Activated B cell treated with CpG ODN at 0.5 μM for 24 hours (primary cell): Measurements from ENCODE around the gene SLC16A1. TPM values are rescaled to one million over a fixed set of nuclear protein-coding genes. Genes with fewer than 3 reads are reported as not detected.

Source experiments
- ATAC-seq: fragments of 200-7000 bp; cut with Tn5 transposase; one replicate; pipeline ENCODE4 v1.10.0; 2021; ENCODE audit warnings: low read depth, mild to moderate bottlenecking, moderate library complexity
- CTCF ChIA-PET: fragments of 350-600 bp; sonication (Branson Sonifier 250); formaldehyde crosslinking; loops from one replicate; lab custom pipeline; 2021; ENCODE audit warnings: antibody characterized with exemption; lab: Charles Lee
- POLR2A ChIA-PET: fragments of 350-600 bp; sonication (Branson Sonifier 250); formaldehyde crosslinking; loops from one replicate; lab custom pipeline; 2021; ENCODE audit warnings: antibody characterized with exemption; lab: Charles Lee
- DNase-seq: peaks from one replicate; pipeline ENCODE4 v3.0.0; 2022
- H3K27ac Mint-ChIP-seq: one replicate; pipeline ENCODE4 v1.8.0; 2020; ENCODE audit warnings: mixed read lengths
- H3K27me3 Mint-ChIP-seq: one replicate; pipeline ENCODE4 v1.8.0; 2021; ENCODE audit warnings: mixed read lengths
- H3K36me3 Mint-ChIP-seq: one replicate; pipeline ENCODE4 v1.8.0; 2021; ENCODE audit warnings: low read depth, mixed read lengths
- H3K4me1 Mint-ChIP-seq: one replicate; pipeline ENCODE4 v1.8.0; 2021; ENCODE audit warnings: mixed read lengths
- H3K4me3 Mint-ChIP-seq: one replicate; pipeline ENCODE4 v1.8.0; 2020; ENCODE audit warnings: mild to moderate bottlenecking, mixed read lengths
- H3K9me3 Mint-ChIP-seq: one replicate; pipeline ENCODE4 v1.8.0; 2020; ENCODE audit warnings: mixed read lengths
- CTCF ChIP-seq: fragments of 200-600 bp; IDR thresholded peaks from one replicate; pipeline ENCODE4 v1.8.0; 2022; ENCODE audit warnings: antibody characterized with exemption, mild to moderate bottlenecking
- intact Hi-C: fragments of 100-400 bp; cut with micrococcal nuclease; formaldehyde crosslinking; loops from one replicate; pipeline ENCODE4 v1.15.1; 2024
- total RNA-seq: library from RNA; stranded (reverse); gene quantifications from 2 replicates; pipeline ENCODE4 v1.2.3, GENCODE V29; 2022

The SLC16A1 gene
- 17.8 and 17.9 TPM in 2 replicates for total RNA-seq

- ATAC-seq (peak; percentile 82), DNase-seq (peak; percentile 89)
- Mint-ChIP-seq H3K9me3 (no peaks in the 10 kb centered on the region), H3K4me3 (peak within 1 kb of the TSS; percentile 98), H3K27me3 (no peaks in the 10 kb centered on the region), H3K27ac (peak within 1 kb of the TSS; percentile 98), H3K4me1 (peaks cover 49% of the 10 kb centered on the region), H3K36me3 (peaks cover 22% of the 10 kb centered on the region)
- ChIA-PET CTCF (interaction anchor here (0.6 to 1.9 kb wide), 10 partner anchors 20 to 241 kb away, joined by 3 to 12 read pairs (median 4); partner anchors contain the start of genes LRIG2 and PPM1J), POLR2A (interaction anchor here (0.6 to 2.6 kb wide), 10 partner anchors 27 to 901 kb away, joined by 3 to 23 read pairs (median 3); partner anchors contain the start of genes CAPZA1, LRIG2, PPM1J and ST7L)
- intact Hi-C loops, result loop anchor here (1.0 to 10.0 kb wide), 12 partner anchors 75 to 1799 kb away; partner anchors contain the start of genes CAPZA1, CSDE1, LRIG2 and MAGI3
- TF ChIP-seq CTCF, result no peak
Observed at GRCh38 chr1:112955773-112956543, at the start of gene SLC16A1. Gene SLC16A1, minus strand, starts transcription at chr1:112956196. Its CDS starts 26,888 bp downstream, at chr1:112929308.

- Mint-ChIP-seq H3K4me3 (no peak overlapping the region), H3K27ac (no peak overlapping the region), H3K36me3 (peaks cover 30% of the 10 kb centered on the region), H3K9me3 (no peaks in the 10 kb centered on the region), H3K27me3 (no peaks in the 10 kb centered on the region), H3K4me1 (no peaks in the 10 kb centered on the region)
- intact Hi-C loops, result no loop called here
- CTCF ChIA-PET, result no interaction called here
- DNase-seq (no peak), ATAC-seq (no peak)
- POLR2A ChIA-PET, result no interaction called here
- TF ChIP-seq CTCF, result no peak
Observed at GRCh38 chr1:113003751-113004690, 48.0 kb upstream of the SLC16A1 start.

GRCh38 chr1:113002297-113002696, 46.3 kb upstream of the SLC16A1 start:
- Mint-ChIP-seq H3K4me3 (no peak overlapping the region), H3K27ac (no peak overlapping the region), H3K9me3 (no peaks in the 10 kb centered on the region), H3K36me3 (peaks cover 37% of the 10 kb centered on the region), H3K27me3 (no peaks in the 10 kb centered on the region), H3K4me1 (no peaks in the 10 kb centered on the region)
- POLR2A ChIA-PET, result no interaction called here
- DNase-seq, result no peak
- CTCF ChIA-PET, result no interaction called here
- no peak for TF ChIP-seq CTCF
- intact Hi-C loops, result no loop called here
- no peak for ATAC-seq

- ATAC-seq (no peak), DNase-seq (no peak)
- intact Hi-C loops, result no loop called here
- Mint-ChIP-seq H3K36me3 (peaks cover 48% of the 10 kb centered on the region), H3K9me3 (no peaks in the 10 kb centered on the region), H3K27ac (no peak overlapping the region), H3K27me3 (no peaks in the 10 kb centered on the region), H3K4me3 (no peak overlapping the region), H3K4me1 (no peaks in the 10 kb centered on the region)
- TF ChIP-seq CTCF, result no peak
- ChIA-PET CTCF (no interaction called here), POLR2A (no interaction called here)
Observed at GRCh38 chr1:112998592-112999235, 42.7 kb upstream of the SLC16A1 start.
